ENCODE results near the gene PCK2. TPM values are rescaled to one million over a fixed set of nuclear protein-coding genes. Genes with fewer than 3 reads are reported as not detected.

Gene PCK2
- total RNA-seq, 1 donor from 2014 or later: 13.2 TPM

DNA sequence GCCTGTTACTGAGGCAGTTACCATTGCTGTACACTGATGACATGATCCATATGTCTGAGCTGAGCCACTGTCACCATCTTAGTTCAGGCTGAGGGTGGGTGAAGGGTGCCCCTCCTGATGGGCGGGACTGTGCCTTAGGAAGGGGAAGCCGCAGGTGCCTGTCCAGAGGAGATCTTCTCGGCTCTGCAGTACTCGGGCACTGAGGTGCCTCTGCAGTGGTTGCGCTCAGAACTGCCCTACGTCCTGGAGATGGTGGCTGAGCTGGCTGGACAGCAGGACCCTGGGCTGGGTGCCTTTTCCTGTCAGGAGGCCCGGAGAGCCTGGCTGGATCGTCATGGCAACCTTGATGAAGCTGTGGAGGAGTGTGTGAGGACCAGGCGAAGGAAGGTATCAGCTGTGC lies 56.9 kb downstream of the PCK2 start:
- no peak for DNase-seq (ENCODE audit: low spot score)

DNA sequence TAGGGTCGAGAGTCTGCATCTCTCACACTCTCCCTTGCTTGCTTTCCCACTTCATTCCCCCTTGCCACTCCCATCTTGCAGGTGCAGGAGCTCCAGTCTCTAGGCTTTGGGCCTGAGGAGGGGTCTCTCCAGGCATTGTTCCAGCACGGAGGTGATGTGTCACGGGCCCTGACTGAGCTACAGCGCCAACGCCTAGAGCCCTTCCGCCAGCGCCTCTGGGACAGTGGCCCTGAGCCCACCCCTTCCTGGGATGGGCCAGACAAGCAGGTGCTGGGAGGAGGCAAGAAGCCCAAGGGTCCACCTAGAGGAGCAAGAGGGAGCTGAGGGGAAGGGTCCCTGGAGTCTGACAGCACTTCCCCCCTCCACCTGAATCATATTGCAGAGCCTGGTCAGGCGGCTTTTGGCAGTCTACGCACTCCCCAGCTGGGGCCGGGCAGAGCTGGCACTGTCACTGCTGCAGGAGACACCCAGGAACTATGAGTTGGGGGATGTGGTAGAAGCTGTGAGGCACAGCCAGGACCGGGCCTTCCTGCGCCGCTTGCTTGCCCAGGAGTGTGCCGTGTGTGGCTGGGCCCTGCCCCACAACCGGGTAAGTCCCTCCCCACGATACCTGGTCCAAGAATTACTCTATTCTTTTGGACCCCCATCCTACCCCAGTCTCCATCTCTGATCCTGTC lies 57.4 kb downstream of the PCK2 start:
- no peak for DNase-seq (ENCODE audit: low spot score)

Other genes with a start within 250 kb of the PCK2 start
- gene DHRS4, start 140.5 kb upstream of the PCK2 start, total RNA-seq (ENCODE audit: insufficient read depth, low replicate concordance): 15.9 TPM
- 13.2 TPM for gene DHRS4L2, start 105.4 kb upstream of the PCK2 start, total RNA-seq (ENCODE audit: insufficient read depth, low replicate concordance)
- 1.2 TPM for gene CARMIL3, start 42.3 kb upstream of the PCK2 start, total RNA-seq (ENCODE audit: insufficient read depth, low replicate concordance)
- 2.4 TPM for gene CPNE6, start 22.7 kb upstream of the PCK2 start, total RNA-seq (ENCODE audit: insufficient read depth, low replicate concordance)
- 37.3 TPM for gene DCAF11, start 20.5 kb downstream of the PCK2 start, total RNA-seq (ENCODE audit: insufficient read depth, low replicate concordance)
- gene NRL, start 20.6 kb downstream of the PCK2 start, total RNA-seq (ENCODE audit: insufficient read depth, low replicate concordance): 0.24 TPM
- gene FITM1, start 36.3 kb downstream of the PCK2 start, total RNA-seq (ENCODE audit: insufficient read depth, low replicate concordance): 3.6 TPM
- 35.4 TPM for gene PSME1, start 41.9 kb downstream of the PCK2 start, total RNA-seq (ENCODE audit: insufficient read depth, low replicate concordance)
- 25.3 TPM for gene EMC9, start 47.3 kb downstream of the PCK2 start, total RNA-seq (ENCODE audit: insufficient read depth, low replicate concordance)
- 17.1 TPM for gene PSME2, start 52.3 kb downstream of the PCK2 start, total RNA-seq (ENCODE audit: insufficient read depth, low replicate concordance)
- 22.6 TPM for gene RNF31, start 53.2 kb downstream of the PCK2 start, total RNA-seq (ENCODE audit: insufficient read depth, low replicate concordance)
- 133 TPM for gene IRF9, start 67.0 kb downstream of the PCK2 start, total RNA-seq (ENCODE audit: insufficient read depth, low replicate concordance)
- 10.1 TPM for gene REC8, start 77.8 kb downstream of the PCK2 start, total RNA-seq (ENCODE audit: insufficient read depth, low replicate concordance)
- gene IPO4, start 94.5 kb downstream of the PCK2 start, total RNA-seq (ENCODE audit: insufficient read depth, low replicate concordance): 7.7 TPM
- 49.6 TPM for gene TM9SF1, start 101.1 kb downstream of the PCK2 start, total RNA-seq (ENCODE audit: insufficient read depth, low replicate concordance)
- not detected for gene TSSK4, start 111.4 kb downstream of the PCK2 start, total RNA-seq (ENCODE audit: insufficient read depth, low replicate concordance)
- gene CHMP4A, start 119.2 kb downstream of the PCK2 start, total RNA-seq (ENCODE audit: insufficient read depth, low replicate concordance): 5.3 TPM
- 3.9 TPM for gene MDP1, start 121.8 kb downstream of the PCK2 start, total RNA-seq (ENCODE audit: insufficient read depth, low replicate concordance)
- 68.6 TPM for gene NEDD8, start 138.1 kb downstream of the PCK2 start, total RNA-seq (ENCODE audit: insufficient read depth, low replicate concordance)
- 49.4 TPM for gene GMPR2, start 138.6 kb downstream of the PCK2 start, total RNA-seq (ENCODE audit: insufficient read depth, low replicate concordance)
- gene TINF2, start 148.3 kb downstream of the PCK2 start, total RNA-seq (ENCODE audit: insufficient read depth, low replicate concordance): 33.2 TPM
- gene TGM1, start 168.9 kb downstream of the PCK2 start, total RNA-seq (ENCODE audit: insufficient read depth, low replicate concordance): 9.4 TPM
- 14.0 TPM for gene RABGGTA, start 177.3 kb downstream of the PCK2 start, total RNA-seq (ENCODE audit: insufficient read depth, low replicate concordance)
- gene DHRS1, start 205.5 kb downstream of the PCK2 start, total RNA-seq (ENCODE audit: insufficient read depth, low replicate concordance): 45.3 TPM
- gene NOP9, start 205.5 kb downstream of the PCK2 start, total RNA-seq (ENCODE audit: insufficient read depth, low replicate concordance): 12.5 TPM
- 4.8 TPM for gene CIDEB, start 213.7 kb downstream of the PCK2 start, total RNA-seq (ENCODE audit: insufficient read depth, low replicate concordance)
- 8.9 TPM for gene LTB4R2, start 215.8 kb downstream of the PCK2 start, total RNA-seq (ENCODE audit: insufficient read depth, low replicate concordance)
- 1.4 TPM for gene LTB4R, start 217.2 kb downstream of the PCK2 start, total RNA-seq (ENCODE audit: insufficient read depth, low replicate concordance)
- gene ADCY4, start 240.8 kb downstream of the PCK2 start, total RNA-seq (ENCODE audit: insufficient read depth, low replicate concordance): 8.2 TPM
- gene RIPK3, start 245.7 kb downstream of the PCK2 start, total RNA-seq (ENCODE audit: insufficient read depth, low replicate concordance): 5.3 TPM

Data from umbilical cord (tissue), 2 donors.